Osteoblast (primary cell): ENCODE data around the gene DNER. TPM values are rescaled to one million over a fixed set of nuclear protein-coding genes. Genes with fewer than 3 reads are reported as not detected.

ENCODE experiments used
- DNase-seq: peaks from one replicate; pipeline ENCODE4 v3.0.0; 2011; ENCODE audit warnings: low spot score, mixed read lengths; ENCODE audit not compliant: insufficient read length; ENCODE audit errors: missing footprints
- H2AFZ ChIP-seq: 2 replicates; pipeline ENCODE4 v1.6.0; 2011; ENCODE audit warnings: mild to moderate bottlenecking, low read length
- H3K27ac ChIP-seq: 2 replicates; pipeline ENCODE4 v1.5.1; 2011; ENCODE audit warnings: mild to moderate bottlenecking, low read depth, low read length, moderate library complexity
- H3K27me3 ChIP-seq: 2 replicates; pipeline ENCODE4 v1.6.0; 2012; ENCODE audit warnings: mild to moderate bottlenecking, control low read depth, inconsistent platforms, low read length, moderate library complexity; ENCODE audit not compliant: insufficient read depth
- H3K36me3 ChIP-seq: 2 replicates; pipeline ENCODE4 v1.5.1; 2011; ENCODE audit warnings: mild to moderate bottlenecking, low read length, control low read depth, moderate library complexity; ENCODE audit not compliant: insufficient read depth
- H3K4me1 ChIP-seq: 2 replicates; pipeline ENCODE4 v1.5.1; 2011; ENCODE audit warnings: mild to moderate bottlenecking, low read length, control low read depth, moderate library complexity; ENCODE audit not compliant: insufficient read depth
- H3K4me2 ChIP-seq: 2 replicates; pipeline ENCODE4 v1.6.0; 2011; ENCODE audit warnings: mild to moderate bottlenecking, low read length; ENCODE audit not compliant: insufficient read depth
- H3K4me3 ChIP-seq: fragments of 200-600 bp; sonication (generic); 3 replicates; pipeline ENCODE4 v1.5.1; 2012; ENCODE audit warnings: mild to moderate bottlenecking, low read length, inconsistent platforms; ENCODE audit not compliant: insufficient read depth
- H3K79me2 ChIP-seq: 2 replicates; pipeline ENCODE4 v1.6.0; 2012; ENCODE audit warnings: mild to moderate bottlenecking, low read length, control low read depth, inconsistent platforms; ENCODE audit not compliant: insufficient read depth
- H3K9me3 ChIP-seq: 2 replicates; pipeline ENCODE4 v1.5.1; 2011; ENCODE audit warnings: low read depth, low read length, control low read depth
- H4K20me1 ChIP-seq: 2 replicates; pipeline ENCODE4 v1.6.0; 2012; ENCODE audit warnings: mild to moderate bottlenecking, low read length, control low read depth; ENCODE audit not compliant: insufficient read depth
- total RNA-seq: library from RNA; depleted of rRNA; stranded (reverse); fragments of >200 nt; gene quantifications from 2 replicates; pipeline ENCODE4 v1.2.3, GENCODE V29; 2012
- TF ChIP-seq, protein P1 (sequence below): IDR thresholded peaks from 2 replicates; pipeline ENCODE4 v1.5.1; 2011; ENCODE audit warnings: mild to moderate bottlenecking, low read depth, low read length, moderate library complexity; ENCODE audit errors: extremely low read depth

Gene DNER
- total RNA-seq, 1 donor, result 0.36 TPM

DNA sequence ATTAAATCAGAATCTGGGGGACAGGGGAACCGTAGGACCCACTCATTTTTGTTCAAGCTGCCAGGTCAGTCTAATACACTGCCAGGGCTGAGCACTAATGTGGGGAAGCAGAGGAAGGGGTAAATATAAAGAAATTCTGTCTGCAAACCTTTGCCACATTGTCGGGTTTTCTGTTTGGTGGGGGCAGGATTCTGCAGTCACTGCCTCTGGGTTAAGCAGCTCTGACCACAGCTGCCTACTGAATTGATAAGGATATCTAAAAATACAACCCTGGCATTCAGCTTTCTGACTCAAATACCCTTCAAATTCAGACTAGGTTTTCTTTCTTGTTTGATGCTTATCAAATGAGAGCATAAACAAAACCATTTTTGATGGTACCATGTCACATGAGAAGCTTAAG is 6.0 kb downstream of the DNER start:
- Histone ChIP-seq H2AFZ (no peak overlapping the region), H3K27me3 (peaks cover 25% of the 10 kb centered on the region), H3K4me3 (no peak overlapping the region), H3K27ac (no peak overlapping the region), H4K20me1 (no peaks in the 10 kb centered on the region), H3K4me1 (no peaks in the 10 kb centered on the region), H3K4me2 (no peak overlapping the region), H3K36me3 (no peaks in the 10 kb centered on the region), H3K9me3 (no peaks in the 10 kb centered on the region), H3K79me2 (no peaks in the 10 kb centered on the region)
- TF ChIP-seq, protein P1, sequence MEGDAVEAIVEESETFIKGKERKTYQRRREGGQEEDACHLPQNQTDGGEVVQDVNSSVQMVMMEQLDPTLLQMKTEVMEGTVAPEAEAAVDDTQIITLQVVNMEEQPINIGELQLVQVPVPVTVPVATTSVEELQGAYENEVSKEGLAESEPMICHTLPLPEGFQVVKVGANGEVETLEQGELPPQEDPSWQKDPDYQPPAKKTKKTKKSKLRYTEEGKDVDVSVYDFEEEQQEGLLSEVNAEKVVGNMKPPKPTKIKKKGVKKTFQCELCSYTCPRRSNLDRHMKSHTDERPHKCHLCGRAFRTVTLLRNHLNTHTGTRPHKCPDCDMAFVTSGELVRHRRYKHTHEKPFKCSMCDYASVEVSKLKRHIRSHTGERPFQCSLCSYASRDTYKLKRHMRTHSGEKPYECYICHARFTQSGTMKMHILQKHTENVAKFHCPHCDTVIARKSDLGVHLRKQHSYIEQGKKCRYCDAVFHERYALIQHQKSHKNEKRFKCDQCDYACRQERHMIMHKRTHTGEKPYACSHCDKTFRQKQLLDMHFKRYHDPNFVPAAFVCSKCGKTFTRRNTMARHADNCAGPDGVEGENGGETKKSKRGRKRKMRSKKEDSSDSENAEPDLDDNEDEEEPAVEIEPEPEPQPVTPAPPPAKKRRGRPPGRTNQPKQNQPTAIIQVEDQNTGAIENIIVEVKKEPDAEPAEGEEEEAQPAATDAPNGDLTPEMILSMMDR, result no peak
- DNase-seq, result no peak

DNA sequence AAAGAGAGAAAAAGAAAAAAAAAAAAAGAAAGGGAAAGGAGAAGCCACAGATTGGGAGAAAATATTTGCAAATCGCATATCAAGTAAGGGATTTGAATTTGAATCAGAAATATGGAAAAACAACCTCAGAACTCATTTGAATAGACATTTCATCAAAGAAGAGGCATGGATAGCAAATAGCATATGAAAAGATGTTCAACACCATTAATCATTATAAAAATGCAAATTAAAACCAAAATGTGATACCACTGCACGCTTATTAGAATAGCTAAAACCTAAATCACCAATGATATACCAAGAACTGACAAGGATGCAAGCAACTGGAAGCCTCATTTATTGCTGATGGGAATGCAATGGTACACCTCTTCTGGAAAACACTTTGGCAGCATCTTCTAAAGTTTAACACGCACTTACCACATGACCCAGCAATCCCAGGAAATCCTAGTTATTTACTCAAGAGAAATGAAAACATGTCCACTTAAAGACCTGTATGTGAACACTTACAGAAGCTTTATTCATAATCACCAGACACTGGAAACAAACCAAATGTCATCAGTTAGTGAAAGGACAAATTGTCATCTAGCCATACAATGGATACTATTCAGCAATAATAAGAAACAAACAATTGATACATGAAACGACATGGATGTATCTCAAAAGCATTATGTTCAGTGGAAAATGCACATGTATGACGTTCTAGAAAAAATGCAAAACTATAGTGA is 10.3 kb downstream of the DNER start:
- Histone ChIP-seq H2AFZ (no peak overlapping the region), H3K27ac (no peak overlapping the region), H3K9me3 (no peaks in the 10 kb centered on the region), H3K4me3 (no peak overlapping the region), H4K20me1 (no peaks in the 10 kb centered on the region), H3K4me2 (no peak overlapping the region), H3K79me2 (no peaks in the 10 kb centered on the region), H3K4me1 (no peaks in the 10 kb centered on the region), H3K27me3 (peaks cover 3% of the 10 kb centered on the region), H3K36me3 (no peaks in the 10 kb centered on the region)
- TF ChIP-seq, protein P1, result no peak
- DNase-seq, result no peak

DNA sequence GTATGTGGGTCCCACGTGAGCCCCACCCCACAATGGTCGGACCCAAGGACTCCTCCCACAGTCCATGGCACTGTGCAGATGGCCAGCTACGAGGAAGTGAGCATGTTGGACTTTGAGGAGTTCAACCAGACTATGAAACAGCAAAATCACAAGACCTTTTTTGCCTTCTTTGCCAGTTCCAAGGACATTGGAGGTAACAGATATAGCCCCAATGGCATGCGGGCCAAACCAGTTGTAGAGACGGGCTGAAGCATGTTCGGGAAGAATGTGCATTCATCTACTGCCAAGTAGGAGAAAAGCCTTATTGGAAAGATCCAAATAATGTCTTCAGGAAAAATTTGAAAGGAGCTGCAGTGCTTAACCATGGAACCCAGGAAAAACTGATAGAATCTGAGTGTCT is 12.6 kb downstream of the DNER start:
- Histone ChIP-seq H3K4me2 (no peak overlapping the region), H3K4me3 (no peak overlapping the region), H2AFZ (no peak overlapping the region), H3K79me2 (no peaks in the 10 kb centered on the region), H3K9me3 (no peaks in the 10 kb centered on the region), H3K4me1 (no peaks in the 10 kb centered on the region), H3K27ac (no peak overlapping the region), H3K27me3 (no peaks in the 10 kb centered on the region), H3K36me3 (no peaks in the 10 kb centered on the region), H4K20me1 (no peaks in the 10 kb centered on the region)
- DNase-seq, result no peak
- TF ChIP-seq, protein P1, result no peak

DNA sequence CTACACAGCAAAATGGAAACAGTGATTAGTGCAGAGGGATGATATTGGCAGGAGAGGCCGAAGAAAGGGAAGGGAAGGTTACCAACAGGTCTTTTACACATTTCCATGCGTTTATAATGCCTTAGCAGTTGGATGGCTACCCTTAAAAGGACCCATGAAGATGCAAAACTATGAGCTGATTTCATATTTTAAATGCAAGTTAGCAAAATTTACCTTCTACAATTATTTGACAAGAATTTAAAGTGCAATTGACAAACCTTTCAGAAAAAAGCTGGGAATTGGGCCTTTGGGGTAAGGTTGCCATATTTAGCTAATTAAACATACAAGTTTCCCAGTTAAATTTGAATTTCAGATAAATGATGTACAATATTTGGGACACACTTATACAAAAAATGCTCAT is 13.3 kb downstream of the DNER start:
- Histone ChIP-seq H3K4me3 (no peak overlapping the region), H3K4me2 (no peak overlapping the region), H3K4me1 (no peaks in the 10 kb centered on the region), H2AFZ (no peak overlapping the region), H3K27ac (no peak overlapping the region), H3K36me3 (no peaks in the 10 kb centered on the region), H3K79me2 (no peaks in the 10 kb centered on the region), H3K27me3 (no peaks in the 10 kb centered on the region), H3K9me3 (no peaks in the 10 kb centered on the region), H4K20me1 (no peaks in the 10 kb centered on the region)
- TF ChIP-seq, protein P1, result no peak
- no peak for DNase-seq
